Right lung (tissue), 5 donors: Measurements from ENCODE around the gene TEPSIN. TPM values are rescaled to one million over a fixed set of nuclear protein-coding genes. Genes with fewer than 3 reads are reported as not detected.

Source experiments
- DNase-seq, 2 donors: peaks; one replicate each; pipeline ENCODE4 v3.0.0-alpha.2; 2013
- polyA plus RNA-seq, 5 donors: library from polyadenylated mRNA; unstranded; fragments of 120-200 nt; gene quantifications; one replicate each; pipeline versions ENCODE4 v1.2.1 to v1.2.3, GENCODE V29; 2013; ENCODE audit warnings: inconsistent platforms in 1 of 5, low replicate concordance in 1 of 5; ENCODE audit not compliant: insufficient read length in 5 of 5, insufficient read depth in 1 of 5

The TEPSIN gene
- polyA plus RNA-seq, 5 donors, result 12.7 to 29.0 (median 18.3) TPM

DNA sequence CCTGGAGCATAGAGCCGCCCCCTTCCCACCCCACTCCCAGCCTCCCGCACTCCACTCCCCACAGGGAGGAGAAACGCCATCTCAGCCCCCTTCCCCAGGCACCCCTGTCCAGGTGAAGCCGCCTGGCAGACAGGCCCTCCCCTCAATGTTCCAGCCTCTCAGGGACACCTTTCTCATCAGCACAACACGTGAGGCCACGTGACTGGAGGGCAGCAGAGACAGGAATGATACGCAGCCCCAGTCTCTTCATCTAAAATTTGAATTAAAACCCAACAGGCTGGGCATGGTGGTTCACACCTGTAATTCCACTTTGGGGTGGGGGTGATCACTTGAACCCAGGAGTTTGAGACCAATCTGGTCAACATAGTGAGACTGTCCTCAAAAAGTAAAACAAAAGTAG lies 52.7 kb downstream of the TEPSIN start:
- no peak for DNase-seq

DNA sequence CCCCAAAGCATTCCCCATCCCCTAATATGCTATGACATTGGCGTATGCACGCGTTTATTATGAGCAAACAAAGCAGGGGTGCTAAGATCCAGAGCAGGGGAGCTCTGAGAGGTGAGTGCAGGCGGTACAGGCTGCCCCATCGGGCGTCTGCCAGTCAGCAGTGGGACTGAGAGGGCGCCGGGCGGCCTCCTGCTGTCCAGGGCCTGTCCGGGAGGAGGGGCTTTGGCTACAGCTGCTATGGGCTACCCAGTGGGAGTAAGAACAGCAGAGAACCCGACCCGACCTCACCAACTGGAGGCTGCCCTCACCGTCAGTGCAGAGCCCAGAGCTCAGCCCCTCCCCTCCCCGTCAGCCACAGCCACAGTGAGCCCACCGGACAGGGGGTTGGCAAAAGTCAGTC lies 54.3 kb downstream of the TEPSIN start:
- DNase-seq, result no peak

DNA sequence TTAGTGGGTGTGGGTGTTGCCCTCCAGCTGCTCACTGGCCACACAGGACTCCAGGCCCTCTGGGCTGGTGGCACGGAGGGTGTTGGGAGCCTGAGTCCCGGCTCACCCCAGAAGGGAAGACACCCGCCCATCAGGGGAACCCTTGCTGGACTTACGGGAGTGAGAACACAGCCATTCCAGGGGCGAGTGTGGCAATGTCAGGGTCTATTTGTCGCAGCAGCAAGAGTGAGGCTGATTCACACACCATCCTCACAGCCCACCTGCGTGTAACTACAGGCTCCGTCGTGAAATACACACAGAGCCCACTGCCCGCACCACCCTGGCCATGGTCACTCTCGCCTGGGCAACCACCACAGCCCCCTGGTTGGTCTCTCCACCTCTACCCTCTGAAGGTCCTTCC lies 55.0 kb downstream of the TEPSIN start:
- DNase-seq, result no peak

DNA sequence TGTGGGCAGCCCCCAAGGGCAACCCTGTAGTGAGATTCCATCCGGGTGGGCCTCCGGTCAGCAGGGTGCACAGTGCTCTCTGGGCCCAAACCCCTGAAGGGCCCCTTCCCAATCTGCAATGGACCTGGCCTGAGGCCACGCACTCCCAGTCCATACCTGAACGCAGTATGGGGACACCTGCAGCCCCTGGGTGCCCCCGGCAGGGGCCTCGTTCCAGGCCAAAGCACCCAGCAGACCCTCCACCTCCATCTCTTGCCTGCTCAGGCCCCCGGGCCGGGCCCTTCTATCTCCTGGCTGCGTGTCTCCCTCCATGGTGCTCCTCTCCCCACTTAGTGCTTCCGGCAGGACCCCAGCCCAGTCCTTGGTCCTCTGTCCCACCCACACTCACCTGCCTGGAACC lies 55.5 kb downstream of the TEPSIN start:
- no peak for DNase-seq

DNA sequence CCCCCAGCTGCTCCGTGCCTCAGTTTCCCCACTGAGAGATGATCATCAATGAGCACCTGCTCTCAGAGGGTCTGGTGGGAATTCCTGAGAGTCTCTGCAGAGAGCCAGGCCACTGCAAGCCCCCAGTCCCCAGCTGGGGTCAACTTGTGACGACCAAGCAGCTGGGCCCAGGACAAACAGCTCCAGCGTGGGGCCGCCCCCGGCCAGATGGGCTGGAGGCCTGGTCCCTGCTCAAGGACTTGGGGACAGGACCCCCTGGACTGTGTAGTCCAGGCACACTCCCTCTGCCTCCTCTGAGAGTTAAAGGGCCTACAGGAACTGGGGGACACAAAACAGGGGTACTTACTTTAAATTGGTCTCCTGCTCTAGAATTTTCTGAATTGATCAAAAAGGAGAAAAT lies 56.3 kb downstream of the TEPSIN start:
- DNase-seq, result no peak

DNA sequence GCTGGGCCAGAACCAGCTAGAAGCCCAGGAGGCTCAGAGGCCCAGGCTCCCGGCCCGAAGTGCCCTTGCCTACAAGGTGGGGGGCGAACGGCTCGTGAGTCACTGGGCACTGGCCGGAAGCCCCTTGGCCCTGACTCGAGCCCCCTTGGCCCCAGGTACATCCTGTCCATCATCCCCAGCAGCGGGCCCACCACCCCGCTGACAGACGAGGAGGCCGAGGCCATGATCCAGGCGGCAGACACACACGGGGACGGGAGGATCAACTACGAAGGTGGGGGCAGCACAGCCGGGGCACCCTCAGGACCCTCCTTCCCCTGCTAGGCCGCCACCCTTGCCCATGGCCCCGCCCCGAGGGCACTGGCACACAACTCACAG lies 57.1 kb downstream of the TEPSIN start:
- DNase-seq, result no peak

DNA sequence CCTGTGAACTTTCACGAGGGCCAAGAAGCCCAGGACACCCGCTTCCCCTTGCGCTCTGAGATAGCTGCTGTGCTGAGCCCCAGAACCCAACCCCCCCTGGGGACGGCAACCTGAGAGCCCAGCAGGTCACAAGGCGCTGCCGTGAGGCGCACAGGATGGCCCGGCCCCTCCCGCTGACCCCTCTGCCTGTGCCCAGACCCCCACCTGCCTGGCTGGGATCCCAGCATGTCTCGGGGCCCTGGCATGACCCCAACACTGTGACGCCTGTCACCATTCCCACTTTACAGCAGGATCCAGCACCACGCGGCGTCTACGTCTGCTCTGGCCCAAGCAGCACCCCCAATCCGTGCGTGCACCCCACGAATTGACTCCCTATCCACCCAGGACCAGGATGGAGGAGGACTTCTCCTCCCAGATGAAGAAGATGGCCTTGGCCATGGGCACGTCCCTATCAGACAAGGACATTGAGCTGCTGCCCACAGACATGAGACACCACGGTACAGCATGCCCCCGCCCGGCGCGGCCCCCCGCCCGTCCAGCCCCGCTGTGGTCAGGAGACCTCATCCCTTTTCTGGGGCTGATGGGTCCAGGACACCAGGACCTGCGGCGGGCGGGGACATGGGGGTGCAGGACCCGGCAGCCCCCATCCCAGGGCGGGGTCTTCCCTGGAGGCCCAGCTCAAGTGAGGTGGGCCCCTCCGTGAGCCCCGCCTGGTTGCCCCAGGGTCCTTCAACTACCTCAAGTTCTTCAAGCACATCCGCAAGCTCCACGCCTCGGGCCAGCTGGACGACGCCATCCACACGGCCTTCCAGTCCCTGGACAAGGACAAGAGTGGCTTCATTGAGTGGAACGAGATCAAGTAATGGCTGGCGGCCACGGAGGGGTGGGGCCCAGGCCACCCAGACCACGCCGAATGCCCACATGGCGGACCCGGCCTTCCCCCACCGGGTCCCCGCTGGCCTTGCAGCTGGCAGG lies 57.7 kb downstream of the TEPSIN start:
- DNase-seq, result no peak

DNA sequence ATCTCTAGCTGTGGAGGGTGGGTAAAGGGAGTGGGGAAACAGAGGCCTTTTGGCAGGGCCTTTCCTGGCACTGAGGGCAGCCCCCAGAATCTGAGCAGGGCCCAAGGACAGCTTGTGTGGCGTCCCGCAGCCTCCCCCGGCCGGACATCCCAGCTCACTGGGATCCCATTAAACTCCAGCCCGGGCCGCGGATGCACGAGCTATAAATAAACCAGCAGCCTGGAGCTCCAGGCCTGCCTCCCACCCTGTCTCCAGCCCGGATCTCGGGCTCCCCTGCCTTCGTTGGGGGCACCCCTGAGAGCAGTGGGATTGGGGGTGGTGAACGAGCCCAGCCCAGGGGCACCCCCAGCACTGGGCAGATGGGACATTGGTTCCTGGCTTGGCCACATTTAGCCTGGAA lies 59.0 kb downstream of the TEPSIN start:
- DNase-seq, result no peak

DNA sequence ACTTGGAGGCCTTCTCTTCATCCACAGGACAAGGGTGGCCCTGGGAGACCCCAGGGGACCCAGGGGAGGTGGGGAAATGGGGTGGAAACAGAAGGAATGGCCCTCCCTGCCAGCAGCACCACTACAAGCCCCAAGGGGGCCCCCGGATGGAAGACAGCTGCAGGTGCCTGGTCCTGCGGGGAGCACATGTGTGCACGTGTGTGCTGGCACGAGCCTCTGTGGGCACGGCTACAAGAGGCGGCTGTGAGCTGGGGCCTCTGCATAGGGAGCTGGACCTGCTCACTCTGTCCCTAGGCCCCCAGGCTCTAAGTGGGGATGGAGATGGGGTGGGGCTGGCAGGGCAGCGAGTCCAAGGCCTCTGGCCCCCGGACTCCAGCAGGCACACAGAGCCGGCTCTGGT lies 59.6 kb downstream of the TEPSIN start:
- DNase-seq, result no peak

Other genes starting within 250 kb of the TEPSIN start
- 10 to 100 TPM; 24.2 to 30.9 (median 27.6) TPM for gene CHMP6, start 247.2 kb downstream of the TEPSIN start, polyA plus RNA-seq
- 10 to 100 TPM; 32.0 to 57.6 (median 48.4) TPM for gene BAIAP2, start 203.9 kb downstream of the TEPSIN start, polyA plus RNA-seq
- gene PVALEF, start 73.5 kb downstream of the TEPSIN start, polyA plus RNA-seq, result under 1 TPM in 3 of 5 donors, not detected in 2; 0.13 to 0.35 (median 0.23) TPM
- 10 to 100 TPM in 4 of 5 donors, 1 to 10 TPM in 1; 8.9 to 27.2 (median 16.6) TPM for gene AATK, start 72.8 kb downstream of the TEPSIN start, polyA plus RNA-seq
- 10 to 100 TPM; 11.4 to 24.8 (median 14.5) TPM for gene CEP131, start 16.1 kb downstream of the TEPSIN start, polyA plus RNA-seq
- 10 to 100 TPM; 37.7 to 56.8 (median 41.3) TPM for gene NDUFAF8, start 263 bp upstream of the TEPSIN start, polyA plus RNA-seq
- 10 to 100 TPM; 45.3 to 93.6 (median 52.3) TPM for gene SLC38A10, start 56.3 kb upstream of the TEPSIN start, polyA plus RNA-seq
- gene BAHCC1, start 156.4 kb upstream of the TEPSIN start, polyA plus RNA-seq, result 10 to 100 TPM; 14.1 to 27.2 (median 20.0) TPM